ENCODE data around the gene FBXL17. TPM values are rescaled to one million over a fixed set of nuclear protein-coding genes. Genes with fewer than 3 reads are reported as not detected.

Gene FBXL17
- total and polyA plus RNA-seq, 2 experiments from 2014 or later = 1.8 to 13.1 TPM

- Histone ChIP-seq H3K27me3 (replicated peaks; ENCODE audit: insufficient read depth) (no peaks in the 10 kb centered on the region), H3K4me3 (no peak overlapping the region), H3K9me2 (ENCODE audit: insufficient read depth) (no peaks in the 10 kb centered on the region), H2AFZ (no peak overlapping the region), H3K27ac (no peak overlapping the region), H3K4me2 (ENCODE audit: unreplicated experiment) (no peak overlapping the region), H3K36me3 (ENCODE audit: low read depth) (no peaks in the 10 kb centered on the region), H4K20me1 (ENCODE audit: insufficient read depth) (no peaks in the 10 kb centered on the region), H3K9me3 (ENCODE audit: low read depth) (no peaks in the 10 kb centered on the region), H3K4me1 (ENCODE audit: insufficient read depth) (no peaks in the 10 kb centered on the region), H3K9ac (no peak overlapping the region), H3F3A (ENCODE audit: insufficient read depth) (no peaks in the 10 kb centered on the region), H3K79me2 (ENCODE audit: insufficient read depth) (no peaks in the 10 kb centered on the region)
- peak; percentile 63 for DNase-seq
- 93 to 97% methylated on average over 2 of the region's 2 CpGs for WGBS, 2 experiments (ENCODE audit: low coverage in 1 of 2, low lambda C conversion rate in 2 of 2, missing lambda C conversion rate in 2 of 2)
- in situ Hi-C loops (cut with MboI) = loop anchor here (10.0 kb wide), 1 partner anchor 81 kb away; no protein-coding TSS in a partner anchor
- TF ChIP-seq EZH2phosphoT487 (IDR thresholded peaks at IDR 0.05; ENCODE audit: insufficient read depth, low read depth) (no peak), EZH2 (IDR thresholded peaks at IDR 0.05; ENCODE audit: insufficient read depth, poor library complexity, severe bottlenecking) (no peak)
Measured at GRCh38 chr5:108345541-108346171, 36.2 kb downstream of the FBXL17 start.

- Histone ChIP-seq H3K9ac (no peak overlapping the region), H3K36me3 (ENCODE audit: low read depth) (no peaks in the 10 kb centered on the region), H3K4me3 (no peak overlapping the region), H3K4me1 (ENCODE audit: insufficient read depth) (no peaks in the 10 kb centered on the region), H3K27ac (no peak overlapping the region), H3K9me3 (ENCODE audit: low read depth) (no peaks in the 10 kb centered on the region), H3K79me2 (ENCODE audit: insufficient read depth) (no peaks in the 10 kb centered on the region), H4K20me1 (ENCODE audit: insufficient read depth) (no peaks in the 10 kb centered on the region), H2AFZ (no peak overlapping the region), H3K9me2 (ENCODE audit: insufficient read depth) (no peaks in the 10 kb centered on the region), H3K27me3 (replicated peaks; ENCODE audit: insufficient read depth) (no peaks in the 10 kb centered on the region), H3K4me2 (ENCODE audit: unreplicated experiment) (no peak overlapping the region), H3F3A (ENCODE audit: insufficient read depth) (no peaks in the 10 kb centered on the region)
- no peak for TF ChIP-seq EZH2 (IDR thresholded peaks at IDR 0.05; ENCODE audit: insufficient read depth, poor library complexity, severe bottlenecking)
- no peak for TF ChIP-seq EZH2phosphoT487 (IDR thresholded peaks at IDR 0.05; ENCODE audit: insufficient read depth, low read depth)
- 93 to 94% methylated on average over 5 of the region's 5 CpGs for WGBS, 2 experiments (ENCODE audit: low coverage in 1 of 2, low lambda C conversion rate in 2 of 2, missing lambda C conversion rate in 2 of 2)
- in situ Hi-C loops (cut with MboI) = loop anchor here (10.0 kb wide), 1 partner anchor 79 kb away; no protein-coding TSS in a partner anchor
- no peak for DNase-seq
Measured at GRCh38 chr5:108344103-108344822, 37.6 kb downstream of the FBXL17 start.

GRCh38 chr5:108341866-108342265 is 40.0 kb downstream of the FBXL17 start:
- no peaks in the 10 kb centered on the region for H3F3A ChIP-seq (ENCODE audit: insufficient read depth)
- no peak overlapping the region for H3K27ac ChIP-seq
- no peaks in the 10 kb centered on the region for H3K79me2 ChIP-seq (ENCODE audit: insufficient read depth)
- DNase-seq = no peak
- no peaks in the 10 kb centered on the region for H4K20me1 ChIP-seq (ENCODE audit: insufficient read depth)
- H3K4me1 ChIP-seq (ENCODE audit: insufficient read depth) = no peaks in the 10 kb centered on the region
- no peak overlapping the region for H2AFZ ChIP-seq
- in situ Hi-C loops (cut with MboI) = loop anchor here (10.0 kb wide), 1 partner anchor 77 kb away; no protein-coding TSS in a partner anchor
- no peaks in the 10 kb centered on the region for H3K9me3 ChIP-seq (ENCODE audit: low read depth)
- H3K27me3 ChIP-seq (replicated peaks; ENCODE audit: insufficient read depth) = no peaks in the 10 kb centered on the region
- H3K4me2 ChIP-seq (ENCODE audit: unreplicated experiment) = no peak overlapping the region
- no peaks in the 10 kb centered on the region for H3K9me2 ChIP-seq (ENCODE audit: insufficient read depth)
- no peaks in the 10 kb centered on the region for H3K36me3 ChIP-seq (ENCODE audit: low read depth)
- H3K4me3 ChIP-seq = no peak overlapping the region
- 92 to 100% methylated on average over 1 of the region's 1 CpG for WGBS, 2 experiments (ENCODE audit: low coverage in 1 of 2, low lambda C conversion rate in 2 of 2, missing lambda C conversion rate in 2 of 2)
- TF ChIP-seq EZH2phosphoT487 (IDR thresholded peaks at IDR 0.05; ENCODE audit: insufficient read depth, low read depth) (no peak), EZH2 (IDR thresholded peaks at IDR 0.05; ENCODE audit: insufficient read depth, poor library complexity, severe bottlenecking) (no peak)
- no peak overlapping the region for H3K9ac ChIP-seq

- Histone ChIP-seq H3K27ac (no peak overlapping the region), H3K9ac (no peak overlapping the region), H2AFZ (no peak overlapping the region), H3K4me2 (ENCODE audit: unreplicated experiment) (no peak overlapping the region), H3K27me3 (replicated peaks; ENCODE audit: insufficient read depth) (no peaks in the 10 kb centered on the region), H3F3A (ENCODE audit: insufficient read depth) (no peaks in the 10 kb centered on the region), H4K20me1 (ENCODE audit: insufficient read depth) (no peaks in the 10 kb centered on the region), H3K36me3 (ENCODE audit: low read depth) (no peaks in the 10 kb centered on the region), H3K9me3 (ENCODE audit: low read depth) (no peaks in the 10 kb centered on the region), H3K4me1 (ENCODE audit: insufficient read depth) (no peaks in the 10 kb centered on the region), H3K4me3 (no peak overlapping the region), H3K79me2 (ENCODE audit: insufficient read depth) (no peaks in the 10 kb centered on the region), H3K9me2 (ENCODE audit: insufficient read depth) (no peaks in the 10 kb centered on the region)
- in situ Hi-C loops (cut with MboI) = loop anchor here (10.0 kb wide), 1 partner anchor 75 kb away; no protein-coding TSS in a partner anchor
- DNase-seq = no peak
- WGBS, 2 experiments (ENCODE audit: low coverage in 1 of 2, low lambda C conversion rate in 2 of 2, missing lambda C conversion rate in 2 of 2) = 83 to 84% methylated on average over 8 of the region's 8 CpGs
- TF ChIP-seq EZH2 (IDR thresholded peaks at IDR 0.05; ENCODE audit: insufficient read depth, poor library complexity, severe bottlenecking) (no peak), EZH2phosphoT487 (IDR thresholded peaks at IDR 0.05; ENCODE audit: insufficient read depth, low read depth) (no peak)
Measured at GRCh38 chr5:108340131-108340530, 41.8 kb downstream of the FBXL17 start.

Data from GM23248 (cell line).